Germinal center (tissue), 1 donor: ENCODE measurements around the gene FCGBP.

Experiments
- DNase-seq: peaks from one replicate; pipeline ENCODE4 v3.0.0; 2012; ENCODE audit warnings: mixed read lengths, low spot score

Gene FCGBP

GRCh38 chr19:39946532-39946931, 12.1 kb upstream of the FCGBP start:
- DNase-seq = no peak

GRCh38 chr19:39943586-39943985, 9.2 kb upstream of the FCGBP start:
- DNase-seq = no peak

GRCh38 chr19:39942366-39942730, 7.9 kb upstream of the FCGBP start:
- no peak for DNase-seq

- DNase-seq = peak; percentile 77
These were observed 7.4 kb upstream of the FCGBP start for GRCh38 chr19:39941615-39942365.

- DNase-seq = no peak
These were observed 6.7 kb upstream of the FCGBP start for GRCh38 chr19:39941151-39941550.

GRCh38 chr19:39940221-39940833, 5.9 kb upstream of the FCGBP start:
- no peak for DNase-seq

GRCh38 chr19:39939556-39939955, 5.1 kb upstream of the FCGBP start:
- no peak for DNase-seq

- DNase-seq = no peak
These were observed 3.4 kb upstream of the FCGBP start for GRCh38 chr19:39937787-39938186.

GRCh38 chr19:39937094-39937720, 2.8 kb upstream of the FCGBP start:
- DNase-seq = no peak

GRCh38 chr19:39936622-39937021, 2.2 kb upstream of the FCGBP start:
- no peak for DNase-seq

GRCh38 chr19:39936020-39936419, 1.6 kb upstream of the FCGBP start:
- DNase-seq = no peak

GRCh38 chr19:39935364-39935661, 879 bp upstream of the FCGBP start:
- DNase-seq = no peak

GRCh38 chr19:39929750-39930149, 4.7 kb downstream of the FCGBP start:
- no peak for DNase-seq

- DNase-seq = no peak
These were observed 6.1 kb downstream of the FCGBP start for GRCh38 chr19:39928357-39928725.

GRCh38 chr19:39927524-39928356, 6.7 kb downstream of the FCGBP start:
- DNase-seq = no peak

- DNase-seq = no peak
These were observed 7.4 kb downstream of the FCGBP start for GRCh38 chr19:39927076-39927475.

GRCh38 chr19:39926170-39926760, 8.2 kb downstream of the FCGBP start:
- no peak for DNase-seq

GRCh38 chr19:39924952-39925351, 9.5 kb downstream of the FCGBP start:
- DNase-seq = no peak

GRCh38 chr19:39924389-39924788, 10.0 kb downstream of the FCGBP start:
- DNase-seq = no peak

- no peak for DNase-seq
These were observed 10.6 kb downstream of the FCGBP start for GRCh38 chr19:39923862-39924261.

GRCh38 chr19:39919976-39920375, 14.5 kb downstream of the FCGBP start:
- no peak for DNase-seq

- no peak for DNase-seq
These were observed 16.2 kb downstream of the FCGBP start for GRCh38 chr19:39918183-39918651.
